ENCODE results near the gene THUMPD2. TPM values are rescaled to one million over a fixed set of nuclear protein-coding genes. Genes with fewer than 3 reads are reported as not detected.

The THUMPD2 gene, protein sequence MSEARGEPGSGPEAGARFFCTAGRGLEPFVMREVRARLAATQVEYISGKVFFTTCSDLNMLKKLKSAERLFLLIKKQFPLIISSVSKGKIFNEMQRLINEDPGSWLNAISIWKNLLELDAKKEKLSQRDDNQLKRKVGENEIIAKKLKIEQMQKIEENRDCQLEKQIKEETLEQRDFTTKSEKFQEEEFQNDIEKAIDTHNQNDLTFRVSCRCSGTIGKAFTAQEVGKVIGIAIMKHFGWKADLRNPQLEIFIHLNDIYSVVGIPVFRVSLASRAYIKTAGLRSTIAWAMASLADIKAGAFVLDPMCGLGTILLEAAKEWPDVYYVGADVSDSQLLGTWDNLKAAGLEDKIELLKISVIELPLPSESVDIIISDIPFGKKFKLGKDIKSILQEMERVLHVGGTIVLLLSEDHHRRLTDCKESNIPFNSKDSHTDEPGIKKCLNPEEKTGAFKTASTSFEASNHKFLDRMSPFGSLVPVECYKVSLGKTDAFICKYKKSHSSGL
- 9.5 and 12.2 TPM in 2 replicates for total RNA-seq

GRCh38 chr2:39778775-39779340 is at the start of gene THUMPD2:
TSS of gene THUMPD2 (minus strand) at chr2:39779258. CDS start at chr2:39779239, 19 bp downstream.

Other genes starting within 250 kb of the THUMPD2 start
- 0.30 and 0.92 TPM in 2 replicates for gene TMEM178A, start 113.3 kb downstream of the THUMPD2 start, total RNA-seq

Measured in smooth muscle cell of the umbilical artery (primary cell).